Stomach (tissue), 4 donors: Measurements from ENCODE around the gene SP100.

Source experiments
- POLR2A ChIP-seq, 4 donors: fragments of 450-650 bp; IDR thresholded peaks; one replicate each; pipeline ENCODE4 v1.6.1; 2016; ENCODE audit warnings: antibody characterized with exemption in 4 of 4, control low read depth in 2 of 4, mild to moderate bottlenecking in 1 of 4, moderate library complexity in 1 of 4
- POLR2AphosphoS5 ChIP-seq, 3 donors: sonication (generic); formaldehyde crosslinking; IDR thresholded peaks; one replicate each; pipeline ENCODE4 v1.6.1; 2016; ENCODE audit warnings: antibody characterized with exemption in 3 of 3
- TF ChIP-seq, protein P1 (sequence below), 7 experiments: fragments of 450-650 bp in 4 of 7; fragments of 200-600 bp in 3 of 7; sonication (generic) in 3 of 7; IDR thresholded peaks; one replicate each; pipeline ENCODE4 v1.5.1; 2016 to 2019; ENCODE audit warnings: antibody characterized with exemption in 7 of 7, control low read depth in 2 of 7, mild to moderate bottlenecking in 1 of 7

DNA sequence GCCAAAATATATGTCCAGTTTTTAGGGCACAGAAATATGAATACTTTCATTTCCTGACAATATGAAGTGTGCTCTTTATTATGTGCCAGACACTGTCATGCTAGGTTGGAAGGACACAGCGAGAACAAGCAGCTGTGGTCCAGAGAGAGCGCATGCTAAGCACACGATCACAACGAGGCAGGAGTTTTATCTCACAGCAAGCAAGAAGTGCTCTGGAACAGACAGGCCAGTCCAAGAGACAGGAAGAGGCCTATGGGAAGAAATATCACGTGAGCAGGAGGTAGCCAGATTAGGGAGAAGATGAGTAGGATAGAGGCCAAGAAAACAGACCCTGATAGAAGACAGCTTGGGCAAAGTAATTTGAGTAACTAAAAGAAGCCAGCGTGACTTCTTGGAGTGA is 161.1 kb downstream of the SP100 start:
- TF ChIP-seq, protein P1, sequence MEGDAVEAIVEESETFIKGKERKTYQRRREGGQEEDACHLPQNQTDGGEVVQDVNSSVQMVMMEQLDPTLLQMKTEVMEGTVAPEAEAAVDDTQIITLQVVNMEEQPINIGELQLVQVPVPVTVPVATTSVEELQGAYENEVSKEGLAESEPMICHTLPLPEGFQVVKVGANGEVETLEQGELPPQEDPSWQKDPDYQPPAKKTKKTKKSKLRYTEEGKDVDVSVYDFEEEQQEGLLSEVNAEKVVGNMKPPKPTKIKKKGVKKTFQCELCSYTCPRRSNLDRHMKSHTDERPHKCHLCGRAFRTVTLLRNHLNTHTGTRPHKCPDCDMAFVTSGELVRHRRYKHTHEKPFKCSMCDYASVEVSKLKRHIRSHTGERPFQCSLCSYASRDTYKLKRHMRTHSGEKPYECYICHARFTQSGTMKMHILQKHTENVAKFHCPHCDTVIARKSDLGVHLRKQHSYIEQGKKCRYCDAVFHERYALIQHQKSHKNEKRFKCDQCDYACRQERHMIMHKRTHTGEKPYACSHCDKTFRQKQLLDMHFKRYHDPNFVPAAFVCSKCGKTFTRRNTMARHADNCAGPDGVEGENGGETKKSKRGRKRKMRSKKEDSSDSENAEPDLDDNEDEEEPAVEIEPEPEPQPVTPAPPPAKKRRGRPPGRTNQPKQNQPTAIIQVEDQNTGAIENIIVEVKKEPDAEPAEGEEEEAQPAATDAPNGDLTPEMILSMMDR (IDR thresholded peaks at IDR 0.05), result no peak
- no peak for TF ChIP-seq POLR2A (IDR thresholded peaks at IDR 0.05)
- no peak for TF ChIP-seq POLR2AphosphoS5 (IDR thresholded peaks at IDR 0.05)
